Calu3 (cell line): Measurements from ENCODE around the gene SLC9A5. TPM values are rescaled to one million over a fixed set of nuclear protein-coding genes. Genes with fewer than 3 reads are reported as not detected.

ENCODE experiments used
- BruUV-seq: library from RNA; stranded (reverse); fragments of 400-500 nt; replicated peaks from 2 replicates; lab custom pipeline; 2021; lab: Mats Ljungman, UMichigan
- CTCF ChIA-PET: fragments of 300-600 bp; sonication (Branson Sonifier 250); formaldehyde crosslinking; loops from one replicate; lab custom pipeline; 2022; ENCODE audit warnings: antibody characterized with exemption; lab: Charles Lee
- DNase-seq: peaks from one replicate; pipeline ENCODE4 v3.0.0; 2022
- H3K27ac Mint-ChIP-seq: one replicate; pipeline ENCODE4 v1.8.0; 2022; ENCODE audit warnings: mixed read lengths; ENCODE audit not compliant: unreplicated experiment
- H3K27me3 Mint-ChIP-seq: one replicate; pipeline ENCODE4 v1.8.0; 2022; ENCODE audit warnings: mixed read lengths; ENCODE audit not compliant: unreplicated experiment
- H3K36me3 Mint-ChIP-seq: one replicate; pipeline ENCODE4 v1.8.0; 2022; ENCODE audit warnings: mild to moderate bottlenecking, moderate library complexity, mixed read lengths; ENCODE audit not compliant: insufficient read depth, unreplicated experiment
- H3K4me1 Mint-ChIP-seq: one replicate; pipeline ENCODE4 v1.8.0; 2022; ENCODE audit warnings: mild to moderate bottlenecking, low read depth, mixed read lengths; ENCODE audit not compliant: unreplicated experiment
- H3K4me3 Mint-ChIP-seq: one replicate; pipeline ENCODE4 v1.8.0; 2022; ENCODE audit warnings: mild to moderate bottlenecking, low read depth, moderate library complexity, mixed read lengths; ENCODE audit not compliant: unreplicated experiment
- H3K9me3 Mint-ChIP-seq: one replicate; pipeline ENCODE4 v1.8.0; 2022; ENCODE audit warnings: low read depth, mixed read lengths; ENCODE audit not compliant: unreplicated experiment
- intact Hi-C: fragments of 100-400 bp; cut with micrococcal nuclease; formaldehyde crosslinking; loops from one replicate; pipeline ENCODE4 v1.10.0; 2022; ENCODE audit not compliant: unreplicated experiment
- total RNA-seq: library from RNA; stranded (reverse); gene quantifications from 2 replicates; pipeline ENCODE4 v1.2.3, GENCODE V29; 2022
- TF ChIP-seq, protein P1 (sequence below): fragments of 200-600 bp; IDR thresholded peaks from one replicate; pipeline ENCODE4 v1.8.0; 2022; ENCODE audit warnings: antibody characterized with exemption; ENCODE audit not compliant: unreplicated experiment

SLC9A5 gene
- total RNA-seq, 1 experiment from 2014 or later = 2.4 TPM

DNA sequence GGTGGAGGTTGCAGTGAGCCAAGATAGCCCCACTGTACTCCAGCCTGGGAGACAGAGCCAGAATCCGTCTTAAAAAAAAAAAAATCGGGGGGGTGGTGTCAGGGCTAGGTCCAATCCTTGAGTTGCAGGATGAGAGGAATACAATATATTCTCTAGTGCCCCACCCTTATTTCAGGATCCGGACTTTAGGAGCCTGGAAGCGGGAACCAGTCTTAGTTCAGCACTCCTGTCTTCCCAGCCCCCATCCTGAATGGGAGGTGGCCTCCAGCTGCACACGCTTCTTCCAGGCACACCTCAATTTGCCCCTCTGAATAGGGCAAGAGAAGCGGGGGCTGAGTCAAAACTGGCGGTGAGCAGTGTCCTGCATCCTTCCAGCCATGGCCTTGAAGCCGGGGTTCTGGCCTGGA is 3.1 kb upstream of the SLC9A5 start:
- H3K9me3 Mint-ChIP-seq = no peaks in the 10 kb centered on the region
- intact Hi-C loops = loop anchor here (2.0 kb wide), 1 partner anchor 19 kb away; the partner anchor contains the start of gene TMEM208
- H3K4me3 Mint-ChIP-seq = peak overlapping the region; percentile 94
- peaks cover 65% of the 10 kb centered on the region for H3K4me1 Mint-ChIP-seq
- no peak for DNase-seq
- peaks cover 47% of the 10 kb centered on the region for H3K36me3 Mint-ChIP-seq
- TF ChIP-seq, protein P1, sequence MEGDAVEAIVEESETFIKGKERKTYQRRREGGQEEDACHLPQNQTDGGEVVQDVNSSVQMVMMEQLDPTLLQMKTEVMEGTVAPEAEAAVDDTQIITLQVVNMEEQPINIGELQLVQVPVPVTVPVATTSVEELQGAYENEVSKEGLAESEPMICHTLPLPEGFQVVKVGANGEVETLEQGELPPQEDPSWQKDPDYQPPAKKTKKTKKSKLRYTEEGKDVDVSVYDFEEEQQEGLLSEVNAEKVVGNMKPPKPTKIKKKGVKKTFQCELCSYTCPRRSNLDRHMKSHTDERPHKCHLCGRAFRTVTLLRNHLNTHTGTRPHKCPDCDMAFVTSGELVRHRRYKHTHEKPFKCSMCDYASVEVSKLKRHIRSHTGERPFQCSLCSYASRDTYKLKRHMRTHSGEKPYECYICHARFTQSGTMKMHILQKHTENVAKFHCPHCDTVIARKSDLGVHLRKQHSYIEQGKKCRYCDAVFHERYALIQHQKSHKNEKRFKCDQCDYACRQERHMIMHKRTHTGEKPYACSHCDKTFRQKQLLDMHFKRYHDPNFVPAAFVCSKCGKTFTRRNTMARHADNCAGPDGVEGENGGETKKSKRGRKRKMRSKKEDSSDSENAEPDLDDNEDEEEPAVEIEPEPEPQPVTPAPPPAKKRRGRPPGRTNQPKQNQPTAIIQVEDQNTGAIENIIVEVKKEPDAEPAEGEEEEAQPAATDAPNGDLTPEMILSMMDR = no peak
- peaks cover 35% of the 10 kb centered on the region for H3K27me3 Mint-ChIP-seq
- CTCF ChIA-PET = interaction anchor here (0.7 to 3.0 kb wide), 4 partner anchors 19 to 182 kb away, joined by 3 to 11 read pairs (median 8); partner anchors contain the start of genes TMEM208 and TPPP3
- H3K27ac Mint-ChIP-seq = no peak overlapping the region
- BruUV-seq = no TSS peak

GRCh38 chr16:67246081-67246755 is 2.6 kb upstream of the SLC9A5 start:
- CTCF ChIA-PET = interaction anchor here (0.6 to 3.3 kb wide), 17 partner anchors 12 to 887 kb away, joined by 3 to 21 read pairs (median 5); partner anchors contain the start of genes E2F4, ELMO3, TMEM208 and TPPP3
- Mint-ChIP-seq H3K36me3 (peaks cover 47% of the 10 kb centered on the region), H3K27ac (peak overlapping the region; percentile 85), H3K4me3 (peak overlapping the region; percentile 94), H3K9me3 (no peaks in the 10 kb centered on the region), H3K4me1 (peaks cover 62% of the 10 kb centered on the region), H3K27me3 (peaks cover 38% of the 10 kb centered on the region)
- TF ChIP-seq, protein P1 = no peak
- no TSS peak for BruUV-seq
- peak; percentile 79 for DNase-seq
- intact Hi-C loops = loop anchor here (2.0 kb wide), 1 partner anchor 19 kb away; the partner anchor contains the start of gene TMEM208

DNA sequence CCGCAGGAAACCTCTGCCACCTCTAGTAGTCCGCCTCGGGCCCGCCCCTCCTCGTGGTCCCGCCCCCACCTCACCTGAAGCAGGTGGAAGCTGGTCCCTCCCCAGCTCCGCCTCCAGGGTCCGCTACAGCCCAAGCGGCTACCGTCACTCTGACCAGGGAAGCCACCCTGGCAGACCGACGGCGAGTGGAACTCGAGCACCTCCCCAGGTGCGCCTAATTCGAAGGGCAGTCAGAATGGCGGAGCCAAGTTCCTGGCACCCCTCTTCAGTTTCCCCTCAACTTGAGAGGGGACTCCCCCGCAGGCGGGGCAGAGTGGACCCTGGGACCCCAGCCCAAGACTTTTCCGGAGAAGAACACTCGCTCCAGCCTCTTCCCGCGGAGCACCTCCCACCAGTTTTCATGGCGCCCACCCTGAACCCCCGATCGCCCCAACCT is 2.0 kb upstream of the SLC9A5 start:
- TF ChIP-seq, protein P1 = no peak
- H3K9me3 Mint-ChIP-seq = no peaks in the 10 kb centered on the region
- intact Hi-C loops = loop anchor here (2.0 kb wide), 1 partner anchor 20 kb away; the partner anchor contains the start of gene TMEM208
- peaks cover 47% of the 10 kb centered on the region for H3K36me3 Mint-ChIP-seq
- peak; percentile 96 for DNase-seq
- CTCF ChIA-PET = interaction anchor here (0.6 to 3.3 kb wide), 16 partner anchors 12 to 886 kb away, joined by 3 to 21 read pairs (median 6); partner anchors contain the start of genes E2F4, ELMO3 and TMEM208
- peaks cover 56% of the 10 kb centered on the region for H3K4me1 Mint-ChIP-seq
- H3K4me3 Mint-ChIP-seq = peak overlapping the region; percentile 94
- peaks cover 38% of the 10 kb centered on the region for H3K27me3 Mint-ChIP-seq
- BruUV-seq = TSS peak; percentile 60
- H3K27ac Mint-ChIP-seq = peak overlapping the region; percentile 85

GRCh38 chr16:67247192-67248072 is 1.3 kb upstream of the SLC9A5 start, which contains the start of gene FHOD1:
Gene FHOD1, minus strand, starts transcription at chr16:67247481. Its CDS starts 71 bp downstream, at chr16:67247410.
- Mint-ChIP-seq H3K36me3 (peaks cover 47% of the 10 kb centered on the region), H3K9me3 (no peaks in the 10 kb centered on the region), H3K4me3 (peak within 1 kb of the TSS; percentile 94), H3K27me3 (peaks cover 38% of the 10 kb centered on the region), H3K27ac (peak within 1 kb of the TSS; percentile 85), H3K4me1 (peaks cover 51% of the 10 kb centered on the region)
- no TSS peak for BruUV-seq
- peak; percentile 99 for DNase-seq
- TF ChIP-seq, protein P1 = no peak
- intact Hi-C loops = loop anchor here (2.0 kb wide), 1 partner anchor 21 kb away; the partner anchor contains the start of gene TMEM208
- CTCF ChIA-PET = interaction anchor here (0.6 to 3.3 kb wide), 21 partner anchors 11 to 885 kb away, joined by 3 to 21 read pairs (median 5); partner anchors contain the start of genes E2F4, ELMO3 and TMEM208
